Left cardiac atrium (tissue), 4 donors: ENCODE measurements around the gene SCYL1. TPM values are rescaled to one million over a fixed set of nuclear protein-coding genes. Genes with fewer than 3 reads are reported as not detected.
A peak's percentile ranks its signal among the peaks of the same experiment; 100 is the strongest.

ENCODE experiments used
- ATAC-seq, 2 donors: fragments of 200-7000 bp; cut with Tn5 transposase; one replicate each; pipeline ENCODE4 v1.9.1; 2020; ENCODE audit warnings: mild to moderate bottlenecking in 2 of 2, moderate library complexity in 2 of 2
- DNase-seq: peaks from one replicate; pipeline ENCODE4 v3.0.0-alpha.2; 2020
- intact Hi-C, 2 donors: fragments of 100-400 bp; cut with DNase I; formaldehyde crosslinking; loops; one replicate each; pipeline versions ENCODE4 v1.14.1 to v1.15.1; 2022 to 2023
- long read RNA-seq: library from polyadenylated mRNA; unstranded; transcript quantifications from one replicate; pipeline ENCODE4 v2.0.0, GENCODE V29; 2021
- total RNA-seq, 2 donors: library from RNA; stranded (reverse); fragmentation: NEBNext Ultra II Directional; extraction: Animal tissue kit (Norgen Biotek cat#: 25700); gene quantifications; one replicate each; pipeline ENCODE4 v1.2.1, GENCODE V29; 2021
- donor health status: DM: no; HTN: yes; CAD: no.
- donor health status: DM: no; HTN: yes; CAD: no; lungs with severe emphysema.
- donor health status: DM: yes; HTN: yes; CAD: no.
- donor health status: Dilated cardiomyopathy.

The SCYL1 gene
- 10 to 100 TPM; 51.5 to 67.3 TPM for total RNA-seq
- long read RNA-seq, transcript SCYL1-203 (18 exons, 2,583 nt): major isoform, 30 of 127 reads
- long read RNA-seq, transcript SCYL1-201 (18 exons, 2,642 nt): minor isoform, 28 of 127 reads
- long read RNA-seq, partial matches to known transcripts: 23 of 127 reads
- long read RNA-seq, other reads (novel, unspliced or antisense): 45 of 127 reads

GRCh38 chr11:65524741-65525545 lies at the start of gene SCYL1:
SCYL1 (plus strand) TSS chr11:65525083; CDS start chr11:65525154, 71 bp downstream.
- ATAC-seq (peak; percentile 96 to 98), DNase-seq (peak; percentile 84)
- intact Hi-C loops: no loop called here

GRCh38 chr11:65476632-65477148 lies 48.2 kb upstream of the SCYL1 start:
- DNase-seq (peak; percentile 29), ATAC-seq (no peak)
- intact Hi-C loops: loop anchor here in 1 of 2 donors (2.0 kb wide), 1 partner anchor 16 kb away; no protein-coding TSS in a partner anchor

- peak; percentile 89 to 93 for ATAC-seq
- DNase-seq: peak; percentile 98
- intact Hi-C loops: loop anchor here in 1 of 2 donors (2.0 kb wide), 1 partner anchor 15 kb away; no protein-coding TSS in a partner anchor
Observed at GRCh38 chr11:65477149-65477965, 47.5 kb upstream of the SCYL1 start.

- DNase-seq (peak; percentile 77), ATAC-seq (peak; percentile 32 to 36)
- intact Hi-C loops: no loop called here
Observed at GRCh38 chr11:65478388-65479183, 46.3 kb upstream of the SCYL1 start.

GRCh38 chr11:65479184-65480145 lies 45.4 kb upstream of the SCYL1 start:
- DNase-seq (peak; percentile 63), ATAC-seq (peak; percentile 23 to 42)
- intact Hi-C loops: no loop called here

GRCh38 chr11:65482306-65482850 lies 42.5 kb upstream of the SCYL1 start:
- DNase-seq (peak; percentile 3), ATAC-seq (no peak)
- intact Hi-C loops: no loop called here

- DNase-seq: peak; percentile 7
- ATAC-seq: no peak
- intact Hi-C loops: no loop called here
Observed at GRCh38 chr11:65485920-65486219, 39.0 kb upstream of the SCYL1 start.

GRCh38 chr11:65486570-65487466 lies 38.1 kb upstream of the SCYL1 start:
- DNase-seq (peak; percentile 13), ATAC-seq (no peak)
- intact Hi-C loops: no loop called here

GRCh38 chr11:65487467-65488272 lies 37.2 kb upstream of the SCYL1 start:
- peak; percentile 98 for DNase-seq
- intact Hi-C loops: no loop called here
- ATAC-seq: peak; percentile 86 to 90

- DNase-seq: peak; percentile 70
- peak in 1 of 2 donors; percentile 1 for ATAC-seq
- intact Hi-C loops: no loop called here
Observed at GRCh38 chr11:65488273-65489034, 36.4 kb upstream of the SCYL1 start.

GRCh38 chr11:65489035-65489705 lies 35.7 kb upstream of the SCYL1 start:
- DNase-seq (peak; percentile 72), ATAC-seq (peak; percentile 8 to 13)
- intact Hi-C loops: no loop called here

- DNase-seq (peak; percentile 59), ATAC-seq (no peak)
- intact Hi-C loops: no loop called here
Observed at GRCh38 chr11:65489706-65490320, 35.1 kb upstream of the SCYL1 start.

- peak; percentile 56 for DNase-seq
- intact Hi-C loops: no loop called here
- no peak for ATAC-seq
Observed at GRCh38 chr11:65491163-65491465, 33.8 kb upstream of the SCYL1 start.
